Progenitor cell of endocrine pancreas (in vitro differentiated cells): ENCODE results near the gene PELI3. TPM values are rescaled to one million over a fixed set of nuclear protein-coding genes. Genes with fewer than 3 reads are reported as not detected.

Experiments used
- DNase-seq: peaks from one replicate; pipeline ENCODE4 v3.0.0; 2021; ENCODE audit warnings: low spot score; ENCODE audit not compliant: unreplicated experiment
- H3K27ac Mint-ChIP-seq: 2 replicates; pipeline ENCODE4 v1.8.0; 2021; ENCODE audit warnings: mild to moderate bottlenecking, moderate library complexity, mixed read lengths
- H3K27me3 Mint-ChIP-seq: 2 replicates; pipeline ENCODE4 v1.8.0; 2021; ENCODE audit warnings: mixed read lengths
- H3K36me3 Mint-ChIP-seq: 2 replicates; pipeline ENCODE4 v1.8.0; 2022; ENCODE audit warnings: mixed read lengths; ENCODE audit not compliant: insufficient read depth
- H3K4me1 Mint-ChIP-seq: 2 replicates; pipeline ENCODE4 v1.8.0; 2021; ENCODE audit warnings: low read depth, mixed read lengths
- H3K4me3 Mint-ChIP-seq: 2 replicates; pipeline ENCODE4 v1.8.0; 2021; ENCODE audit warnings: low read depth, mild to moderate bottlenecking, moderate library complexity, mixed read lengths
- H3K9me3 Mint-ChIP-seq: 2 replicates; pipeline ENCODE4 v1.8.0; 2021; ENCODE audit warnings: low read depth, mixed read lengths
- CTCF ChIP-seq: fragments of 200-600 bp; sonication (generic); IDR thresholded peaks from one replicate; pipeline ENCODE4 v1.5.0; 2021; ENCODE audit warnings: antibody characterized with exemption, mild to moderate bottlenecking; ENCODE audit not compliant: unreplicated experiment
- total RNA-seq: library from RNA; stranded (reverse); gene quantifications from 2 replicates; pipeline ENCODE4 v1.2.1, GENCODE V29; 2021

Gene PELI3
- total RNA-seq, 1 donor from 2014 or later: 17.8 TPM

GRCh38 chr11:66524304-66525040, 57.8 kb downstream of the PELI3 start:
- no peak overlapping the region for H3K27ac Mint-ChIP-seq
- TF ChIP-seq CTCF: no peak

More at GRCh38 chr11:66524304-66525040, 57.8 kb downstream of the PELI3 start:
- DNase-seq: no peak
- Mint-ChIP-seq H3K9me3 (no peaks in the 10 kb centered on the region), H3K27me3 (no peaks in the 10 kb centered on the region), H3K36me3 (peaks cover 11% of the 10 kb centered on the region), H3K4me3 (no peak overlapping the region), H3K4me1 (no peaks in the 10 kb centered on the region)

Other genes starting within 250 kb of the PELI3 start
- gene KLC2, start 209.2 kb upstream of the PELI3 start, total RNA-seq: 69.8 and 70.9 TPM in 2 replicates
- gene RAB1B, start 198.3 kb upstream of the PELI3 start, total RNA-seq: 100 and 102 TPM in 2 replicates
- gene CNIH2, start 188.7 kb upstream of the PELI3 start, total RNA-seq: 21.3 and 21.7 TPM in 2 replicates
- 61.7 and 64.6 TPM in 2 replicates for gene YIF1A, start 177.8 kb upstream of the PELI3 start, total RNA-seq
- gene TMEM151A, start 175.0 kb upstream of the PELI3 start, total RNA-seq: 0.33 and 0.57 TPM in 2 replicates
- gene CD248, start 149.9 kb upstream of the PELI3 start, total RNA-seq: 0.22 and 0.67 TPM in 2 replicates
- 1.5 and 2.3 TPM in 2 replicates for gene RIN1, start 130.5 kb upstream of the PELI3 start, total RNA-seq
- gene BRMS1, start 121.8 kb upstream of the PELI3 start, total RNA-seq: 38.1 and 38.3 TPM in 2 replicates
- gene B4GAT1, start 119.3 kb upstream of the PELI3 start, total RNA-seq: 25.9 and 28.7 TPM in 2 replicates
- 35.6 and 38.2 TPM in 2 replicates for gene SLC29A2, start 95.1 kb upstream of the PELI3 start, total RNA-seq
- gene NPAS4, start 45.9 kb upstream of the PELI3 start, total RNA-seq: not detected in 2 replicates
- 54.3 and 59.1 TPM in 2 replicates for gene MRPL11, start 28.1 kb upstream of the PELI3 start, total RNA-seq
- gene DPP3, start 13.5 kb downstream of the PELI3 start, total RNA-seq: 78.7 and 79.7 TPM in 2 replicates
- gene BBS1, start 43.7 kb downstream of the PELI3 start, total RNA-seq: 75.4 and 80.3 TPM in 2 replicates
- 9.7 and 10.5 TPM in 2 replicates for gene ZDHHC24, start 79.1 kb downstream of the PELI3 start, total RNA-seq
- 0.43 and 0.44 TPM in 2 replicates for gene ACTN3, start 80.0 kb downstream of the PELI3 start, total RNA-seq
- 3.6 and 4.1 TPM in 2 replicates for gene CTSF, start 101.7 kb downstream of the PELI3 start, total RNA-seq
- 0.89 and 1.1 TPM in 2 replicates for gene CCDC87, start 126.2 kb downstream of the PELI3 start, total RNA-seq
- 48.9 and 49.7 TPM in 2 replicates for gene CCS, start 126.3 kb downstream of the PELI3 start, total RNA-seq
- 119 and 124 TPM in 2 replicates for gene RBM14, start 149.7 kb downstream of the PELI3 start, total RNA-seq
- gene RBM4, start 171.8 kb downstream of the PELI3 start, total RNA-seq: 239 and 258 TPM in 2 replicates
- 71.0 and 71.7 TPM in 2 replicates for gene RBM4B, start 211.0 kb downstream of the PELI3 start, total RNA-seq